Body of pancreas (tissue), 4 donors: Measurements from ENCODE around the gene CACNA2D3. TPM values are rescaled to one million over a fixed set of nuclear protein-coding genes. Genes with fewer than 3 reads are reported as not detected.
"Not testable (repeated sequence)": the region's sequence is repeated elsewhere in the genome, so short reads cannot be mapped to it uniquely, and the experiment has no call there.

Experiments
- ATAC-seq: fragments of 150-250 bp; one replicate; pipeline ENCODE4 v1.9.1; 2016
- DNase-seq, 4 donors: peaks; one replicate each; pipeline ENCODE4 v3.0.0-alpha.2; 2019
- H3K27ac ChIP-seq, 4 donors: fragments of 200-600 bp; sonication (generic); 1 replicate in 3 of 4; 2 replicates in 1 of 4; pipeline versions ENCODE4 v1.5.1 to v1.6.1; 2016 to 2019; ENCODE audit warnings: mild to moderate bottlenecking in 1 of 4, mixed read lengths in 1 of 4, moderate library complexity in 1 of 4
- H3K27me3 ChIP-seq, 2 donors: fragments of 200-600 bp; sonication (generic); one replicate each; pipeline ENCODE4 v1.6.0; 2016; ENCODE audit warnings: mild to moderate bottlenecking in 1 of 2
- H3K36me3 ChIP-seq, 2 donors: fragments of 200-600 bp; sonication (generic); replicated peaks in 1 of 2; 2 replicates each; pipeline ENCODE4 v1.5.1; 2016; ENCODE audit warnings: low read depth in 2 of 2; ENCODE audit not compliant: insufficient read depth in 1 of 2
- H3K4me1 ChIP-seq: fragments of 200-600 bp; sonication (generic); one replicate; pipeline ENCODE4 v1.6.0; 2016
- H3K4me3 ChIP-seq, 2 donors: fragments of 200-600 bp; sonication (generic); 1 replicate in 1 of 2; 2 replicates in 1 of 2; pipeline ENCODE4 v1.5.1; 2016 to 2019
- H3K9me3 ChIP-seq, 3 donors: fragments of 200-600 bp; sonication (generic); 1 replicate in 2 of 3; 2 replicates in 1 of 3; pipeline ENCODE4 v1.5.1; 2016
- CTCF ChIP-seq, 7 experiments: fragments of 450-650 bp in 4 of 7; fragments of 200-600 bp in 3 of 7; sonication (generic) in 3 of 7; IDR thresholded peaks; one replicate each; pipeline ENCODE4 v1.5.1; 2016 to 2019; ENCODE audit warnings: antibody characterized with exemption in 7 of 7
- POLR2A ChIP-seq, 3 donors: fragments of 450-650 bp; IDR thresholded peaks; one replicate each; pipeline ENCODE4 v1.6.1; 2016; ENCODE audit warnings: antibody characterized with exemption in 3 of 3, mild to moderate bottlenecking in 2 of 3
- WGBS, 2 donors: methylation state at CpG; one replicate each; pipeline ENCODE4 v1.1.5; 2017; 5-methylcytosine and 5-hydroxymethylcytosine counted together
- intact Hi-C: fragments of 100-400 bp; cut with DNase I; formaldehyde crosslinking; loops from one replicate; pipeline ENCODE4 v1.15.1; 2023
- total RNA-seq, 2 donors: library from RNA; depleted of rRNA; stranded (reverse); fragments of >200 nt; gene quantifications; one replicate each; pipeline ENCODE4 v1.1.0, GENCODE V29; 2016

Gene CACNA2D3
- total RNA-seq, 2 donors from 2014 or later, result not detected

GRCh38 chr3:54628888-54629441 lies 506.6 kb downstream of the CACNA2D3 start:
- no peaks in the 10 kb centered on the region for H3K27me3 ChIP-seq
- WGBS, 2 donors, result 65 to 79% methylated on average over 3 of the region's 3 CpGs

GRCh38 chr3:54630101-54630623 lies 507.8 kb downstream of the CACNA2D3 start:
- WGBS, 2 donors, result 52 to 63% methylated on average over 6 of the region's 6 CpGs
- ATAC-seq (no peak), DNase-seq (no peak)
- intact Hi-C loops, result no loop called here
- Histone ChIP-seq H3K4me3 (no peak overlapping the region), H3K27ac (no peak overlapping the region), H3K4me1 (no peaks in the 10 kb centered on the region), H3K36me3 (no peaks in the 10 kb centered on the region), H3K27me3 (no peaks in the 10 kb centered on the region), H3K9me3 (no peaks in the 10 kb centered on the region)
- TF ChIP-seq POLR2A (IDR thresholded peaks at IDR 0.05) (no peak), CTCF (IDR thresholded peaks at IDR 0.05) (no peak)

More at GRCh38 chr3:54628888-54629441, 506.6 kb downstream of the CACNA2D3 start:
- no peaks in the 10 kb centered on the region for H3K4me1 ChIP-seq
- no peak overlapping the region for H3K4me3 ChIP-seq
- no peaks in the 10 kb centered on the region for H3K36me3 ChIP-seq
- DNase-seq (no peak), ATAC-seq (no peak)
- H3K27ac ChIP-seq, result no peak overlapping the region
- intact Hi-C loops, result no loop called here
- TF ChIP-seq POLR2A (IDR thresholded peaks at IDR 0.05) (no peak), CTCF (IDR thresholded peaks at IDR 0.05) (no peak)
- no peaks in the 10 kb centered on the region for H3K9me3 ChIP-seq

- not testable (repeated sequence) for ATAC-seq
These were observed 508.6 kb downstream of the CACNA2D3 start for GRCh38 chr3:54631001-54631400.

GRCh38 chr3:54631516-54632325 lies 509.4 kb downstream of the CACNA2D3 start:
- no peak overlapping the region for H3K4me3 ChIP-seq
- no peak overlapping the region for H3K27ac ChIP-seq
- H3K36me3 ChIP-seq, result no peaks in the 10 kb centered on the region
- no peaks in the 10 kb centered on the region for H3K9me3 ChIP-seq
- WGBS, 2 donors, result 71 to 73% methylated on average over 6 of the region's 6 CpGs
- no peaks in the 10 kb centered on the region for H3K4me1 ChIP-seq
- H3K27me3 ChIP-seq, result no peaks in the 10 kb centered on the region
- ATAC-seq, result no peak
- intact Hi-C loops, result no loop called here
- DNase-seq, result no peak
- TF ChIP-seq POLR2A (IDR thresholded peaks at IDR 0.05) (no peak), CTCF (IDR thresholded peaks at IDR 0.05) (no peak)

More at GRCh38 chr3:54631001-54631400, 508.6 kb downstream of the CACNA2D3 start:
- H3K4me1 ChIP-seq, H3K27me3 ChIP-seq, H3K9me3 ChIP-seq, intact Hi-C loops, H3K4me3 ChIP-seq, H3K36me3 ChIP-seq, DNase-seq, H3K27ac ChIP-seq: not testable (repeated sequence)
- 70 to 76% methylated on average over 6 of the region's 6 CpGs for WGBS, 2 donors

- WGBS, 2 donors, result 67 to 88% methylated on average over 1 of the region's 1 CpG
- TF ChIP-seq POLR2A (IDR thresholded peaks at IDR 0.05) (no peak), CTCF (IDR thresholded peaks at IDR 0.05) (no peak)
- Histone ChIP-seq H3K4me3 (no peak overlapping the region), H3K27ac (no peak overlapping the region), H3K27me3 (no peaks in the 10 kb centered on the region), H3K36me3 (no peaks in the 10 kb centered on the region), H3K9me3 (no peaks in the 10 kb centered on the region), H3K4me1 (no peaks in the 10 kb centered on the region)
- intact Hi-C loops, result no loop called here
- ATAC-seq (no peak), DNase-seq (no peak)
These were observed 509.9 kb downstream of the CACNA2D3 start for GRCh38 chr3:54632326-54632665.
